ENCODE data around the gene TCEA3.
A peak's percentile ranks its signal among the peaks of the same experiment; 100 is the strongest.
"Not testable (repeated sequence)": the region's sequence is repeated elsewhere in the genome, so short reads cannot be mapped to it uniquely, and the experiment has no call there.

Gene TCEA3

GRCh38 chr1:23380719-23381118 lies 43.8 kb downstream of the TCEA3 start:
- H3K36me3 ChIP-seq (ENCODE audit: low read depth) = no peaks in the 10 kb centered on the region
- peaks cover 32% of the 10 kb centered on the region for H3K4me1 ChIP-seq (ENCODE audit: insufficient read depth, poor library complexity, severe bottlenecking)
- no peak overlapping the region for H3K27ac ChIP-seq (ENCODE audit: poor library complexity, severe bottlenecking)
- H3K27me3 ChIP-seq (ENCODE audit: insufficient read depth, poor library complexity, severe bottlenecking) = no peaks in the 10 kb centered on the region
- ATAC-seq (ENCODE audit: low read depth) = no peak
- no peak for TF ChIP-seq CTCF (IDR thresholded peaks at IDR 0.05; ENCODE audit: poor library complexity, severe bottlenecking)
- no peaks in the 10 kb centered on the region for H3K9me3 ChIP-seq (ENCODE audit: severe bottlenecking)
- no peak overlapping the region for H3K4me3 ChIP-seq (ENCODE audit: severe bottlenecking)
- no peak for DNase-seq (ENCODE audit: low spot score)

GRCh38 chr1:23380236-23380635 lies 44.3 kb downstream of the TCEA3 start:
- not testable (repeated sequence) for H3K27me3 ChIP-seq (ENCODE audit: insufficient read depth, poor library complexity, severe bottlenecking); H3K36me3 ChIP-seq (ENCODE audit: low read depth); H3K9me3 ChIP-seq (ENCODE audit: severe bottlenecking); DNase-seq (ENCODE audit: low spot score); ATAC-seq (ENCODE audit: low read depth); H3K4me3 ChIP-seq (ENCODE audit: severe bottlenecking); H3K27ac ChIP-seq (ENCODE audit: poor library complexity, severe bottlenecking)
- peaks cover 27% of the 10 kb centered on the region for H3K4me1 ChIP-seq (ENCODE audit: insufficient read depth, poor library complexity, severe bottlenecking)

- TF ChIP-seq CTCF (IDR thresholded peaks at IDR 0.05; ENCODE audit: poor library complexity, severe bottlenecking) = peak; percentile 9
- H3K27ac ChIP-seq (ENCODE audit: poor library complexity, severe bottlenecking) = peak overlapping the region; percentile 93
- no peak overlapping the region for H3K4me3 ChIP-seq (ENCODE audit: severe bottlenecking)
- DNase-seq (ENCODE audit: low spot score) = no peak
- H3K9me3 ChIP-seq (ENCODE audit: severe bottlenecking) = no peaks in the 10 kb centered on the region
- no peaks in the 10 kb centered on the region for H3K27me3 ChIP-seq (ENCODE audit: insufficient read depth, poor library complexity, severe bottlenecking)
- peak; percentile 97 for ATAC-seq (ENCODE audit: low read depth)
- H3K4me1 ChIP-seq (ENCODE audit: insufficient read depth, poor library complexity, severe bottlenecking) = peaks cover 6% of the 10 kb centered on the region
- H3K36me3 ChIP-seq (ENCODE audit: low read depth) = no peaks in the 10 kb centered on the region
Observed at GRCh38 chr1:23376890-23377811, 47.4 kb downstream of the TCEA3 start.

- H3K27ac ChIP-seq (ENCODE audit: poor library complexity, severe bottlenecking); H3K27me3 ChIP-seq (ENCODE audit: insufficient read depth, poor library complexity, severe bottlenecking); H3K4me3 ChIP-seq (ENCODE audit: severe bottlenecking); DNase-seq (ENCODE audit: low spot score); H3K9me3 ChIP-seq (ENCODE audit: severe bottlenecking); H3K36me3 ChIP-seq (ENCODE audit: low read depth); ATAC-seq (ENCODE audit: low read depth): not testable (repeated sequence)
- peaks cover 22% of the 10 kb centered on the region for H3K4me1 ChIP-seq (ENCODE audit: insufficient read depth, poor library complexity, severe bottlenecking)
Observed at GRCh38 chr1:23374079-23374735, 50.3 kb downstream of the TCEA3 start.

GRCh38 chr1:23371987-23372880 lies 52.3 kb downstream of the TCEA3 start:
- no peak for TF ChIP-seq CTCF (IDR thresholded peaks at IDR 0.05; ENCODE audit: poor library complexity, severe bottlenecking)
- Histone ChIP-seq H3K4me1 (ENCODE audit: insufficient read depth, poor library complexity, severe bottlenecking) (peaks cover 22% of the 10 kb centered on the region), H3K36me3 (ENCODE audit: low read depth) (no peaks in the 10 kb centered on the region), H3K27me3 (ENCODE audit: insufficient read depth, poor library complexity, severe bottlenecking) (no peaks in the 10 kb centered on the region), H3K9me3 (ENCODE audit: severe bottlenecking) (no peaks in the 10 kb centered on the region), H3K4me3 (ENCODE audit: severe bottlenecking) (no peak overlapping the region), H3K27ac (ENCODE audit: poor library complexity, severe bottlenecking) (no peak overlapping the region)
- DNase-seq (ENCODE audit: low spot score) (no peak), ATAC-seq (ENCODE audit: low read depth) (no peak)

Measured in RWPE2 (cell line).